Stimulated activated CD4-positive, alpha-beta T cell treated with anti-CD3 and anti-CD28 coated beads, Interleukin-15, amount 100 ng/mL, for 24 hours (primary cell): Measurements from ENCODE around the gene CAPN5.
"Not testable (repeated sequence)": the region's sequence is repeated elsewhere in the genome, so short reads cannot be mapped to it uniquely, and the experiment has no call there.

Experiments
- DNase-seq: peaks from one replicate; pipeline ENCODE4 v3.0.0-alpha.2; 2020

Gene CAPN5

DNA sequence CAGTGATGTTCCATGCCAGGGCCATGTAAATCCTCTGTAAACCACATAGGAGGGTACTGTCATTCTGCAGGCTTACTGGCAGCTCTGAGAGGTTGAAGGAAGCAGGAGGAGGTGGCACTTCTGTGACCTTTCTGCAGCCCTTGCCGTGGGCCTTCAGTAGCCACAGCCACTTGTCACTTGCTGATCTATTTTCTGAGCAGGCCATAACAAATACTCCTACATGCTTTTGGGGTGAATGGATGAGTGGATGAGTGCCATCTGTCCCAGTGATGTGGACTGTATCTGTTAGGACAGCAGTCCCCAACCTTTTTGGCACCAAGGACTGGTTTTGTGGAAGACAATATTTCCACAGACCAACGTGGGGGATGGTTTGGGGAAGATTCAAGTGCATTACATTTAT, 22.4 kb upstream of the CAPN5 start:
- no peak for DNase-seq

DNA sequence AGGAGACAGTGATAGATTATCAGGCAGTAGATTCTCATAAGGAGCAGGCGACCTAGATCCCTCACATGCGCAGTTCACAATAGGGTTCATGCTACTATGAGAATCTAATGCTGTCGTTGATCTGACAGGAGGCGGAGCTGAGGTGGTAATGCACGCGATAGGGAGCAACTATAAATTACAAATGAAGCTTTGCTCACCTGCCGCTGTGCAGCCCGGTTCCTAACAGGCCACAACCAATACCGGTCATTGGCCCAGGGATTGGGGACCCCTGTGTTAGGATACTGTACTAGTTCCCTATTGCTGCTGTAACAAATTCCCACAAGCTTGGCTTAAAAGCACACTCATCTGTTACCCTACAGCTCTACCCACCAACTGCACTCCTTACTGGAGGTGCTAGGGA, 21.9 kb upstream of the CAPN5 start:
- DNase-seq = no peak

DNA sequence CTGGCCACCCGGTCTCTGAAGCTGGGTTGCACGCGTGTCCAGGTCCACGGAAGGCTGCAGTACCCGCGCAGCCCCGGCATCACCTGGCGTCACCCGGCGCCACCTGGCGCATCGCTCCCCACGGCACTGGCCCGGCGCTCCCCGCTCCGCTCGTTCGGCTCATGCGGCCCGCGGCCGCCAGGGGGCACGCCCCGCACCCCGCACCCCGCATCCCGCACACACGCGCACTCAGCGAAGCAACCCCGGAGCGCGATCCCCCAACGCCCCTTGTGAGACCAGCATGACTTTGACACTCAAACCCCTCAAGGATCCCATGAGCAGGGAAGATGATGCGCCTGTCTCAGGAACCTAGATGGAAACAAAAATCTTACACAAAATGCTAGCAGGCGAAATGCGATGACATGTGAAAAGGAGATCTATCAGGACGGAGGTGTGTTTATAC, 20.7 kb upstream of the CAPN5 start:
- DNase-seq = peak; percentile 75

GRCh38 chr11:77047007-77047927, 19.5 kb upstream of the CAPN5 start:
- peak; percentile 75 for DNase-seq

DNA sequence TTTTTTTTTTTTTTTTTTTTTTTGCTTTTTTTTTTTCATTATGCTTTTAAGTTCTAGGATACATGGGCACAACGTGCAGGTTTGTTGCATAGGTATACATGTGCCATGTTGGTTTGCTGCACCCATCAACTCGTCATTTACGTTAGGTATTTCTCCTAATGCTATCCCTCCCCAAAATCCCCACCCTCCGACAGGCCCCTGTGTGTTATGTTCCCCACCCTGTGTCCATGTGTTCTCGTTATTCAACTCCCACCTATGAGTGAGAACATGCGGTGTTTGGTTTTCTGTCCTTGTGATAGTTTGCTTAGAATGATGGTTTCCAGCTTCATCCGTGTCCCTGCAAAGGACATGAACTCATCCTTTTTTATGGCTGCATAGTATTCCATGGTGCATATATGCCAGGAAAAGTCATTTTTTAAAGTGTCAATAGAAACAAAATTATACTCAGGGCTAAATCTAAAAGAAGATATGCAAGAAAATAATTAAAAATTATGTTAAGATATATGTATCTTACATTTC, 18.8 kb upstream of the CAPN5 start:
- DNase-seq = not testable (repeated sequence)

GRCh38 chr11:77049026-77049425, 17.7 kb upstream of the CAPN5 start:
- no peak for DNase-seq

GRCh38 chr11:77051511-77051910, 15.3 kb upstream of the CAPN5 start:
- no peak for DNase-seq

GRCh38 chr11:77052518-77052917, 14.3 kb upstream of the CAPN5 start:
- DNase-seq = no peak

GRCh38 chr11:77053217-77054015, 13.4 kb upstream of the CAPN5 start:
- no peak for DNase-seq

DNA sequence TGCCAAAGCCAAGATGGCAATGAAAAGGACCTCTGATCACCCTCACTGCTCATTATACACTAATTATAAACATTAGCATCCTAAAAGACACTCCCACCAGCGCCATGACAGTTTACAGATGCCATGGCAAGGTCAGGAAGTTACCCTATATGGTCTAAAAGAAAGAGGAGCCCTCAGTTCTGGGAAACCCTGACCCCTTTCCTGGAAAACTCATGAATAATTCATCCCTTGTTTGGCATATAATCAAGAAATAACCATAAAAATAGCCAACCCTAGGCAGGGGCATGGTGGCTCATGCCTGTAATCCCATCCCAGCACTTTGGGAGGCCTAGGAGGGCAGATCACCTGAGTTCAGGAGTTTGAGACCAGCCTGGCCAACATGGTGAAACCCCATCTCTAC, 12.7 kb upstream of the CAPN5 start:
- no peak for DNase-seq

DNA sequence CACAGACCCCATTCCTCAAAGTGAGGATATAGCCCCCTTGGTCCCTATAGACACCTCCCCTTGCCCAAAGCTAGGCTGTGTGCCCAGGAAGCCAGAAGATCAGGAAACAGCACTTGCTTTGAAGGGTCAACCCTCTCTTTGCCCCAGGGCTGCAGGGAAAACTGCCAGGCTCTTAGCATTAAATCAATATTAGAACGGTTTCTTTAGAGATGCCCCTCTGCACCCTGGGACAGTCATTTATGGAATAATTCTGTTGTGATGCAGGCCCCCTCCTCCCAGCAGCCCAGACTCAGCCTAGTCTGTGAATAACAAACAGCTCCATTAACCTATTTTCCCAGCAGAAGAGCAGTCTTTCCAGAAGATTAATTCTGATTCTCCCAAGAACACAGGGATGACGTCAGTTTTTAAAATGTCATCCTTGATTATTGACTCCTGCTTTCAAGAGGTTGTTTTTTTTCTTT, 11.6 kb upstream of the CAPN5 start:
- DNase-seq = no peak

DNA sequence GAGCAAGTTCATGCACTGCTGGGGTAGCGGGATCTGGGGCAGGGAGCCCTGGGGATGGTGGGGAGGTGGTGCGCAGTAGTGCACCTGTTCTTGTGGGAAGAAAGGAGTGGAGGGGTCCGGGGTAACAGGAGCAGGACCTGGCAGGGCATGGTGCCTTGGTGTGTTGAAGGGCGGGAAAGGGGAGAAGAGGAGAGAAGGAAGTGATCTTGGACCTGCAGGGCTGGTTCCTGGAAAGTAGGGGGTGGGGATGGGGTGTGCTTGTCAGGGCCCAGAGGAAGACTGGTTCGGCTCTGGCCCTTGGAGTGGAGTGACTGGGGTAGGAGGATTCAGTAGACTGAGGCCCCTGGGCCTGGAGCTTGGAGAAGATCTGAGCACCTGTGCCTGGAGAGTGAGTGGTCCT, 10.9 kb upstream of the CAPN5 start:
- no peak for DNase-seq

DNA sequence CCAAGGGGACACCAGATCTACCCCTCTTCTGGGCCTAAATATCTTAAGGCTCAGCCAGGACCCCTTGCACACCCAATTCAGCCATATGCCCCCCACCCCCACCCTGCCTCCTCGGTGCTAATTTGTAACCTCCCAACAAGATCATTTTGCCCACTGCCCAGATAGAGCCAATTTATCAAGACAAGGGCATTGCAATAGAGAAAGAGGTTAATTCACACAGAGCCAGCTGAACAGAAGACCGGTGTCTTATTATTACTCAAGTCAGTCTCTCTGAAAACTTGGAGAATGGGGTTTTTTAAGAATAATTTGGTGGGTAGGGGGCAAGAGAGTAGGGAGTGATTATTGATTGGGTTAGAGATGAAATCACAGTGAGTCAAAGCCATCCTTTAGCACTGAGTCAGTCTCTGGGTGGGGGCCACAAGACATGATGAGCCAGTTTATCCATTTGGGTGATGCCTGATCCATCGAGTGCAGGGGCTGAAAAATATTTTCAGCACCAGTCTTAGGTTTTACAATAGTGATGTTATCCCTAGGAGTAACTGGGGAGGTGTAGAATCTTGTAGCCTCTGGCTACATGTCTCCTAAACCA, 9.9 kb upstream of the CAPN5 start:
- no peak for DNase-seq

DNA sequence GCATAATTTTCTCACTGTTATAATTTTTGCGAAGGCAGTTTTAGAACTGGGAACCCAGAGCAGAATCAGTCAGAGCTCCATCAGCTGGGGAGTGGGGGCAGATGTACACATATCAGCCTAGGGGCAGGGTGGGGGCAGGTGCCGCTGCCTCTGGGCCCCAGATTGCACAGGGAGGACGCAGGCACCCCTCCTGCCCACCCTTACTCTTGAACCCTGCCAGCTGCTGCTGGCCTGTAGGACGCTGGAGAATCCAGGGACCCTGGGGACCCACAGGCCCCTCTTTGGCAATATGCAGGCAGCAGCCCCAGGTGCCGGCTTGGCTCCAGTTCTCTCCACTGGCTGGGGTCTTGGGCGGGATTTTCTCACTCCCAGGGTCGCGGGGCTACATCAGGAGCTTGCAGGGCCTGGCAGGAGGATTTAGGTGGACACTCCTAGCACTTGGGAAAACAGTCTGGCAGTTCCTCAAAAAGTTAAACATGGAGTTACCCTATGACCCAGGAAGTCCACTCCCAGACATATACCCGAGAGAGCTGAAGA, 8.8 kb upstream of the CAPN5 start:
- DNase-seq = no peak

- DNase-seq = no peak
Observed at GRCh38 chr11:77058900-77059299, 7.9 kb upstream of the CAPN5 start.

GRCh38 chr11:77059806-77060205, 7.0 kb upstream of the CAPN5 start:
- no peak for DNase-seq

DNA sequence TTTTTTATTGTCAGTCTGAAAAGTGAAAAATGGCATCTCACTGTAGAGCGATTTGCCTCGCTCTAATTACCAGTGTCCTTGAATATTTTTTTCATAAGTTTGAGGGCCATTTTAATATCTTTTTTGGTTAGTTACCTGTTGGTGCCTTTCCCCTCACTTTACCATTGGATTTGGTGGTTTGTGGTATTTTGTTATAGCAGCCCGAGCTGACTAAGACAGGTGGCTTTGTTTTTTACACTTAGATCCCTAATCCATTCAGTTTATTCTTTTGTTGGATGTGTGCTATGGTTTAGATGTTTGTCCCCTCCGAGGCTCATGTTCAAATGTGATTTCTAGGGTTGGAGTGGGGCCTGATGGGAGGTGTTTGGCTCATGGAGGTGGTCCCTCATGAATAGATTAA, 6.5 kb upstream of the CAPN5 start:
- DNase-seq = no peak

DNA sequence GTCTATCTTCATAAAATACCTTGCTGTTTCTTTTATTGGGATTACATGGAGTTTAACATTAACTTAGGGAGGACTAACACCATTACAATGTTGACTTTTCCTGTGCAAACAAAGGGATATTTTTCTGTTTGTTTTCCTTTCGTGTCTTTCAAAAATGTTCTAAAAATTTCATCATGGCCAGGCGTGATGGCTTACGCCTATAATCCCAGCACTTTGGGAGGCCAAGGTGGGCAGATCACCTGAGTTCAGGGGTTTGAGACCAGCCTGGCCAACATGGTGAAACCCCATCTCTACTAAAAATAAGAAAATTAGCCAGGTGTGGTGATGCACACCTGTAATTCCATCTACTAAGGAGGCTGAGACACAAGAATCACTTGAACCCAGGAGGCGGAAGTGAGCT, 5.5 kb upstream of the CAPN5 start:
- not testable (repeated sequence) for DNase-seq

- no peak for DNase-seq
Observed at GRCh38 chr11:77062924-77063323, 3.8 kb upstream of the CAPN5 start.

DNA sequence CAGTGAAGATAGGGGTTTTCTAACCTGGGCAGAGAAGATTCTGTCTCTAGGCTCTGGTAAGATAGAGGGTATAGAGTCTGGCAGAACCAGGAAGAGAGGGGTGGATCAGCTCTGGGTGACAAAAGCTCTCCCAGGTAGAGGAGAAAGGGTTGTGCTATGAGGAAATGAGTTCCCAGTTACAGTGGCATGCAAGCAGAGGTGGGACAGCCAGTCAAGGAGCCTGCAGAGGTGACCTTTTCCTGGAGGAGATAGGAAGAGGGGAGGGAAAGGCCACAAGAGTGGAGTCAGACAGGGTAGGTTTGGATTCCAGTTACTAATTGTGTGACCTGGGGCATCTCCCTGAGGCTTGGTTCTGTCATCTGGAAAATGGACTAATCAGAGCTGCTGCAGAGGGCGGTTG, 3.4 kb upstream of the CAPN5 start:
- no peak for DNase-seq

DNA sequence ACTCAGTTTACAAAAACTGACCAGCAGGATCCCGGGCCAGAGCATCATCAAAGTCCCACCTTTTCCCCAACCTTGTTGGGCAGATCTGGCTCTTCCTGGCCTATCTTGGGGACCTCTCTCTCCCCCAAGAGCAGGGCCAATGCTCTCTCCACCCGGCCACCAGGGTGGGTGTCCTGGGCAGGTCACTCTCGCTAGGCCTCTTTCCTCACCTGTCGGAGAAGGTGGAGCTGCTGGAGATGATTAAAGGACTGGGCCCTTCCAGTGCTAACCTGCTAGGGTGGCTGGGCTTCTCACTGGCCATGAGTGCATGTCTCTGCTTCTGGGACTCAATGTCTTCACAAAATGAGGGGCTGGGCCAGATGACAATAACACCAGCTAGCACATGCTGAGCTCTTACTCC, 2.9 kb upstream of the CAPN5 start:
- DNase-seq = no peak

DNA sequence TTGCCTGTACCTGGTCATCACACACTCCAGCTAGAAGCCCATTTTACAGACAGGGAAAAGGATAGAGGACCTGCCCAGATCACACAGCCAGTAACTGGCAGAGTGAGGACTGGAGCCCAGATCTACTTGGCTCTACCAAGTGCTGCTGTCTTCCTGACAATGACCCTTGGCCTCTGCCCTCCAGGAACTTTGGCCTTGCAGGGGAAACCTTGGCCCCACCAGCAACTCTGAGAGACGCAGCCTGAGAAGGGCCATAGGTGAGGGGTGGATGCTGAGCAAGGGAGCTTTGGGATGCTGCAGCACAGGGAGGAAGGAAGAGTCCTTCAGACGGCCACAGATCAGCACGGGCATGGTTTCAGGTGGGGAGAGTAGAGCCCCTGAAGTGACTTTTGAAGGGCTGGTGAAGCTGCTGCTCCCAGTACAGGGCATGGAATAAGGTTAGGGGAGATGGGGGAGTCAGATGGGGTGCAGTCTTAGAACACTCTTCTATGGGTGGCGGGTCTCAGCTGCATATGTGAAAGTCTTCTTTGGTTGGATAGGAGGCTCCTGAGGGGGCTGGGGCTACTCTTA, 2.0 kb upstream of the CAPN5 start:
- DNase-seq = no peak

DNA sequence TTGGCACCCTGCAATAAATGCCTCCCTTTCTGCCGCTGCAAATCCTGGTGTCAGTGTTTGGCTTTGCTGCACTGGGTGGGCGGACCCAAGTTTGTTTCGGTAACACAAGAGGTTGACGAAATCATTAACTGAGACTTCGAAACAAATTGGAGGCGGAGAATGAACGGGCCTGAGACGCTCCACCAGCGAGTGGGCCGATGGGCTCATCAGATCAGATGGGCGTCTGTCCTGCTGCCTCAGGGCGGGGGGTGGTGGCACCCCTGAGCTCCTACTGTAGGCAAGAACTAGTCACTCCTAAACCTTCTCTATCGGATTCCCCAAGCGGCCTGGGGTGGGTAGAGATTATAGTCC, 918 bp upstream of the CAPN5 start:
- DNase-seq = peak; percentile 28
